Measurements from ENCODE around the gene PAK1. TPM values are rescaled to one million over a fixed set of nuclear protein-coding genes. Genes with fewer than 3 reads are reported as not detected.

Gene PAK1
- total RNA-seq = 11.2 and 12.9 TPM in 2 replicates
- polyA plus RNA-seq = 5.0 and 5.6 TPM in 2 replicates
- 6.4 and 7.2 TPM in 2 replicates for polyA plus RNA-seq (2011; cell fraction: cytosol; rRNA removed)
- 17.7 and 21.7 TPM in 2 replicates for polyA plus RNA-seq (2011; cell fraction: nucleus; rRNA removed)
- polyA plus RNA-seq (2012) = 10.2 and 13.6 TPM in 2 replicates
- polyA minus RNA-seq = 12.9 and 19.7 TPM in 2 replicates
- polyA minus RNA-seq (2011; cell fraction: cytosol; rRNA and poly(A)+ RNA removed) = 19.2 TPM
- 8.4 and 11.6 TPM in 2 replicates for polyA minus RNA-seq (2011; cell fraction: nucleus; rRNA and poly(A)+ RNA removed)
- percentile 41 among the genes with signal in this experiment for Bru-seq, nascent RNA
- percentile 41 among the genes with signal in this experiment for BruChase-seq, experiment 1, labeled RNA remaining after a 6-hour chase
- BruChase-seq, experiment 2, labeled RNA remaining after a 2-hour chase = percentile 37 among the genes with signal in this experiment
- long read RNA-seq, partial matches to known transcripts = 0 of 19 reads
- long read RNA-seq, other reads (novel, unspliced or antisense) = 17 of 19 reads

DNA sequence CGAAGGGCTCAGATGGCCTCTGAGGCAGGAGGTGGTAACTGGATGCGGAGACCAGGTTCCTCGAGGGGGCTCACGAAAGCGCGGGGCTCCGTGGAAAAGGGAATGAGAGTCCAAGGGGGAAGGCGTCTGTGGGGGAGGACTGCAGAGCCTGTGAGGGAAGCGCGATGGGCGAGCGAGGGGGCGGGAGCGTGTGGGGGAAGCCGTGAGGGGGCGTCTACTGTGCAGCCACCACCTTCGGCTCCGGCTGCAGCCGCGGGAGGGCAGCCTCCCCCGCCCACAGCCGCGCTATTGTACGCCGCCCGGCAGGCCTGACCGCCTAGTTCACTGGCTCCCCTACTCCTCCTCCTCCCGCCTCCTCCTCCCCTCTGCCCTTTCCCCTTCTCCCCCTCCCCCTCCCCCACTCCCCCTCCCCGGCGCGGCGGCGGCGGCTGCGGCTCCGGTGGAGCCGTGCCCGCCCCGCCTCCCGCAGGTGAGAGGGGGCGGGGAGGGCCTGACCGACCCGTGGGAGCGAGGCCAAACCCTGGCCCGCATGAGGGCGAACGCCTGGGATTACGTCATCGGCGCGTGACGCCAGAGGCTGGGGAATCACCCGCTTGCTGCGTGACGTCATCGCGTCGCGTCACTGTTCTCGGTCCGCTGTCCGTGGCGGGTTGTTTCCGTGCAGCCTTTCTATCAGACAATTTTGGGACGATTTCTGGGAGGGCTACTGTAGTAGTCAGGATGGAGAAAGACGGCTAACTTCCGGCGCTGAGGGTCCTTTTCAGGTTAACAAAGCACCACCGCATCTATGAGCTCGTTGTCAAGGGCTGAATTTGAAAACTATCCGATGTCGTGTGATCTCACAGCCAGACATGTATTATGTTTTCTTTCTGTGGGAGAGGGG, at the start of gene PAK1:
Gene PAK1, minus strand, starts transcription at position 294 of the 883 bp plus-strand sequence. CDS start 81,574 bp downstream, outside the sequence.
- no peaks in the 10 kb centered on the region for H3K9me3 ChIP-seq (replicated peaks; ENCODE audit: control insufficient read depth, insufficient read depth, low read length)
- intact Hi-C loops (cut with micrococcal nuclease) = loop anchor here (1.0 to 10.0 kb wide), 4 partner anchors 67 to 279 kb away; no protein-coding TSS in a partner anchor
- H3K9ac ChIP-seq (replicated peaks; ENCODE audit: extremely low read depth, insufficient read depth, low read length) = no peak within 1 kb of the TSS
- no TSS peak for BruUV-seq (replicated peaks)
- H3K27ac ChIP-seq (ENCODE audit: insufficient read depth, low read depth, low read length) = no peak within 1 kb of the TSS
- no peaks in the 10 kb centered on the region for H3K79me2 ChIP-seq (ENCODE audit: control insufficient read depth, insufficient read depth, low read length)
- ChIA-PET POLR2A (no interaction called here), CTCF (interaction anchor here (0.8 to 1.6 kb wide), 6 partner anchors 74 to 279 kb away, joined by 4 to 14 read pairs (median 6); no protein-coding TSS in a partner anchor)
- H3K9me1 ChIP-seq (replicated peaks; ENCODE audit: control insufficient read depth, extremely low read depth, insufficient read depth, low read length) = no peaks in the 10 kb centered on the region
- DNase-seq (ENCODE audit: low read depth, low spot score) (peak; percentile 49), FAIRE-seq (peak; percentile 42)
- H3K4me3 ChIP-seq (replicated peaks in 1 of 3; ENCODE audit: insufficient read depth in 1 of 3, low read depth in 1 of 3, low read length in 3 of 3) = peak within 1 kb of the TSS; percentile 13 to 46 (median 23)
- H4K20me1 ChIP-seq (replicated peaks; ENCODE audit: control insufficient read depth, extremely low read depth, insufficient read depth, low read length) = no peaks in the 10 kb centered on the region
- peak within 1 kb of the TSS; percentile 66 for H3K4me2 ChIP-seq (ENCODE audit: insufficient read depth, low read length)
- dilution Hi-C loops (cut with MboI; ENCODE audit: extremely low pct_ligation_motif_present, low sequenced_read_pairs) = no loop called here
- peaks cover 19 to 43% of the 10 kb centered on the region in 2 experiments for H3K27me3 ChIP-seq (ENCODE audit: control insufficient read depth in 2 of 2, insufficient read depth in 2 of 2, low read length in 2 of 2)
- H3K36me3 ChIP-seq (ENCODE audit: control insufficient read depth in 2 of 2, extremely low read depth in 1 of 2, insufficient read depth in 2 of 2, low read length in 2 of 2) = no peaks in the 10 kb centered on the region
- peak within 1 kb of the TSS; percentile 98 for H2AFZ ChIP-seq (ENCODE audit: low read depth, low read length)
- TF ChIP-seq EZH2 (IDR thresholded peaks at IDR 0.05; ENCODE audit: borderline replicate concordance, low read depth, low read length, severe bottlenecking) = peak; percentile 57
- peak; percentile 11 for TF ChIP-seq FOS (IDR thresholded peaks at IDR 0.05; ENCODE audit: borderline replicate concordance, insufficient read depth, low read length)
- no peak for TF ChIP-seq POLR2A (IDR thresholded peaks at IDR 0.05; ENCODE audit: low read depth, low read length)
- no peak for TF ChIP-seq POLR2AphosphoS5 (IDR thresholded peaks at IDR 0.05; ENCODE audit: insufficient read depth, low read depth, low read length)
- TF ChIP-seq GATA2 (IDR thresholded peaks at IDR 0.05; ENCODE audit: insufficient read depth, insufficient read length, low read depth, low read length) = no peak
- TF ChIP-seq, protein P1, sequence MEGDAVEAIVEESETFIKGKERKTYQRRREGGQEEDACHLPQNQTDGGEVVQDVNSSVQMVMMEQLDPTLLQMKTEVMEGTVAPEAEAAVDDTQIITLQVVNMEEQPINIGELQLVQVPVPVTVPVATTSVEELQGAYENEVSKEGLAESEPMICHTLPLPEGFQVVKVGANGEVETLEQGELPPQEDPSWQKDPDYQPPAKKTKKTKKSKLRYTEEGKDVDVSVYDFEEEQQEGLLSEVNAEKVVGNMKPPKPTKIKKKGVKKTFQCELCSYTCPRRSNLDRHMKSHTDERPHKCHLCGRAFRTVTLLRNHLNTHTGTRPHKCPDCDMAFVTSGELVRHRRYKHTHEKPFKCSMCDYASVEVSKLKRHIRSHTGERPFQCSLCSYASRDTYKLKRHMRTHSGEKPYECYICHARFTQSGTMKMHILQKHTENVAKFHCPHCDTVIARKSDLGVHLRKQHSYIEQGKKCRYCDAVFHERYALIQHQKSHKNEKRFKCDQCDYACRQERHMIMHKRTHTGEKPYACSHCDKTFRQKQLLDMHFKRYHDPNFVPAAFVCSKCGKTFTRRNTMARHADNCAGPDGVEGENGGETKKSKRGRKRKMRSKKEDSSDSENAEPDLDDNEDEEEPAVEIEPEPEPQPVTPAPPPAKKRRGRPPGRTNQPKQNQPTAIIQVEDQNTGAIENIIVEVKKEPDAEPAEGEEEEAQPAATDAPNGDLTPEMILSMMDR (IDR thresholded peaks at IDR 0.05; ENCODE audit: extremely low read depth in 1 of 2, insufficient read depth in 1 of 2, low read depth in 1 of 2, low read length in 2 of 2) = peak in 1 of 2 donors; percentile 44
- TF ChIP-seq JUN (IDR thresholded peaks at IDR 0.05; ENCODE audit: borderline replicate concordance, insufficient read depth, insufficient read length, low read depth) = peak; percentile 88
- TF ChIP-seq MYC (IDR thresholded peaks at IDR 0.05; ENCODE audit: low read depth, low read length) = no peak
- TF ChIP-seq, protein P2, sequence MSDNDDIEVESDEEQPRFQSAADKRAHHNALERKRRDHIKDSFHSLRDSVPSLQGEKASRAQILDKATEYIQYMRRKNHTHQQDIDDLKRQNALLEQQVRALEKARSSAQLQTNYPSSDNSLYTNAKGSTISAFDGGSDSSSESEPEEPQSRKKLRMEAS (IDR thresholded peaks at IDR 0.05; ENCODE audit: insufficient read depth, insufficient read length) = no peak
- peaks cover 3% of the 10 kb centered on the region for H3K4me1 ChIP-seq (ENCODE audit: control insufficient read depth, extremely low read depth, insufficient read depth, low read length)

Data from endothelial cell of umbilical vein (primary cell).